Chondrocyte (in vitro differentiated cells): ENCODE results near the gene FBXL14. TPM values are rescaled to one million over a fixed set of nuclear protein-coding genes. Genes with fewer than 3 reads are reported as not detected.
"Not testable (repeated sequence)": the region's sequence is repeated elsewhere in the genome, so short reads cannot be mapped to it uniquely, and the experiment has no call there.

Experiments
- DNase-seq: peaks from one replicate; pipeline ENCODE4 v3.0.0; 2021; ENCODE audit warnings: mixed read lengths, low spot score
- H3K27ac Mint-ChIP-seq: one replicate; pipeline ENCODE4 v1.8.0; 2021; ENCODE audit warnings: mild to moderate bottlenecking, moderate library complexity, mixed read lengths; ENCODE audit not compliant: unreplicated experiment
- H3K27me3 Mint-ChIP-seq: 2 replicates; pipeline ENCODE4 v1.8.0; 2021; ENCODE audit warnings: low read depth, mixed read lengths
- H3K36me3 Mint-ChIP-seq: 2 replicates; pipeline ENCODE4 v1.8.0; 2021; ENCODE audit warnings: low read depth, mixed read lengths
- H3K4me1 Mint-ChIP-seq: 2 replicates; pipeline ENCODE4 v1.8.0; 2021; ENCODE audit warnings: low read depth, mild to moderate bottlenecking, mixed read lengths
- H3K4me3 Mint-ChIP-seq: one replicate; pipeline ENCODE4 v1.8.0; 2021; ENCODE audit warnings: mild to moderate bottlenecking, moderate library complexity, mixed read lengths; ENCODE audit not compliant: unreplicated experiment
- H3K9me3 Mint-ChIP-seq: 2 replicates; pipeline ENCODE4 v1.8.0; 2021; ENCODE audit warnings: low read depth, mixed read lengths
- total RNA-seq: library from RNA; stranded (reverse); gene quantifications from 3 replicates; pipeline ENCODE4 v1.2.1, GENCODE V29; 2021
- TF ChIP-seq, protein P1 (sequence below): fragments of 200-600 bp; sonication (generic); IDR thresholded peaks from 2 replicates; pipeline ENCODE4 v1.5.0; 2021; ENCODE audit warnings: antibody characterized with exemption, mild to moderate bottlenecking, moderate library complexity

The FBXL14 gene
- total RNA-seq, 1 donor from 2014 or later = 6.3 TPM

DNA sequence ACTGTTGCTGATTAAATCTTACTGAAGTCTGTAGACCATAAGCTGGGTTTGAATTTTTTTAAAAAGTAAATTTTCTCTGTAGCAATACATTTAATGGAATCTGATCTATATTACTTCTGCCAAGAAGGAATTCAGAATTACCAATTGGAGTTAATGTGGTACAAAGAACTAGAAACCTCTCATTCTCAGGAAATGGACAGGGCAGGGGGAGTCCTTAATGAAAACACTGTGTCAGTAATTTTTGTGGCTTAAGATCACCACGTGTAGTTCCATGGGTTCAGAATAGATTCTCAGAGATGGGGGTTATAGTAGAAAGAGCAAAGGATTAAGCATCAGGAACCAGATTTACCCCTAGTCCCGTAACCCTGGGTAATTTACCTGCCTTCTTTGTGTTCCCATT lies 30.3 kb downstream of the FBXL14 start:
- no peaks in the 10 kb centered on the region for H3K27me3 Mint-ChIP-seq
- H3K27ac Mint-ChIP-seq = peak overlapping the region; percentile 38
- H3K9me3 Mint-ChIP-seq = no peaks in the 10 kb centered on the region
- DNase-seq = no peak
- peaks cover 75% of the 10 kb centered on the region for H3K4me1 Mint-ChIP-seq
- H3K4me3 Mint-ChIP-seq = no peak overlapping the region
- H3K36me3 Mint-ChIP-seq = no peaks in the 10 kb centered on the region
- TF ChIP-seq, protein P1, sequence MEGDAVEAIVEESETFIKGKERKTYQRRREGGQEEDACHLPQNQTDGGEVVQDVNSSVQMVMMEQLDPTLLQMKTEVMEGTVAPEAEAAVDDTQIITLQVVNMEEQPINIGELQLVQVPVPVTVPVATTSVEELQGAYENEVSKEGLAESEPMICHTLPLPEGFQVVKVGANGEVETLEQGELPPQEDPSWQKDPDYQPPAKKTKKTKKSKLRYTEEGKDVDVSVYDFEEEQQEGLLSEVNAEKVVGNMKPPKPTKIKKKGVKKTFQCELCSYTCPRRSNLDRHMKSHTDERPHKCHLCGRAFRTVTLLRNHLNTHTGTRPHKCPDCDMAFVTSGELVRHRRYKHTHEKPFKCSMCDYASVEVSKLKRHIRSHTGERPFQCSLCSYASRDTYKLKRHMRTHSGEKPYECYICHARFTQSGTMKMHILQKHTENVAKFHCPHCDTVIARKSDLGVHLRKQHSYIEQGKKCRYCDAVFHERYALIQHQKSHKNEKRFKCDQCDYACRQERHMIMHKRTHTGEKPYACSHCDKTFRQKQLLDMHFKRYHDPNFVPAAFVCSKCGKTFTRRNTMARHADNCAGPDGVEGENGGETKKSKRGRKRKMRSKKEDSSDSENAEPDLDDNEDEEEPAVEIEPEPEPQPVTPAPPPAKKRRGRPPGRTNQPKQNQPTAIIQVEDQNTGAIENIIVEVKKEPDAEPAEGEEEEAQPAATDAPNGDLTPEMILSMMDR = no peak

DNA sequence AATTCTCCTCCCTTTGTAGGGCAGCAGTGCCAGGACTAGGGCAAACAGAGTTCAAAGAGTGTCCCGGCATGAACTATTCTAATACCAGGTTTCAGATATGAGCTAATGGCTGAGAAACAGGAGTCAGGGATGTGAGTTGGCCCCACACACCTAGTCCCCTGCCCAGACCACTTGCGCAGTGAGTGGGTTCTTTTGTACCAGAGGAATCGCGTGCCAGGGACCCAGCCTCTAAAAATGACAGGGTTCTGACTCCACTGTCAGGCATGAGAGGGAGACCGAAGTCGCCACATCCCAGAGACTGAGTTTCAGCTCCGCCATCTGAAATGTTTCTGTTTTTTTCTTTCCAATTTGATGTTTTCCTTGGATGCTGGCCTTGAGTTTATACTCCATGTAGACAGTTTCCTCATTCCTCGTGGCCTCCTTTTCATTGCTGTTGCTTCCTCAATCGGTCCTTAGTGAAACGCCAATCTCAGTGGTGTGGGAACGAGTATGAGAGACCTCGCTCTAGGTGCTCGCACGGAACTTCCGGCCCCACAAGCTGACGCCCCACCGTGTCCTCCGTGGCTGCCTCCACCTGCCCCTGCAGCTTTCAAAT lies 31.5 kb downstream of the FBXL14 start:
- H3K4me1 Mint-ChIP-seq = peaks cover 75% of the 10 kb centered on the region
- no peaks in the 10 kb centered on the region for H3K36me3 Mint-ChIP-seq
- no peak for DNase-seq

DNA sequence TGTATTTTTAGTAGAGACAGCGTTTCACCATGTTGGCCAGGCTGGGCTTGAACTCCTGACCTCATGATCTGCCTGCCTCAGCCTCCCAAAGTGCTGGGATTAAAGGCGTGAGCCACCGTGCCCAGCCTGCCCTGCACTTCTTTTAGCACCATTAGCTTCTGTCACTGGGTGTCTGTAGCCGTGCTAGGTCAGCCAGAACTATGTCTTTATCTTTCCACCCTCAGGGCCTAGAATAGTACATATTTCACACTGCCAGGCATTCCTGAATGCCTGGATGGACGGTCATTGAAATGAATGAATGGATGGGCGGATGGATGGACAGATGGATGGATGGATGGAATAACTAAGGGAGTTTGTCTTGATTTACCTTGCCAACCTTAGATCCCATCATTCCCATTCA lies 33.7 kb downstream of the FBXL14 start:
- no peak overlapping the region for H3K4me3 Mint-ChIP-seq

More for the DNA sequence above, 31.5 kb downstream of the FBXL14 start:
- Mint-ChIP-seq H3K9me3 (no peaks in the 10 kb centered on the region), H3K27ac (peak overlapping the region; percentile 98), H3K4me3 (peak overlapping the region; percentile 52), H3K27me3 (no peaks in the 10 kb centered on the region)
- TF ChIP-seq, protein P1 = no peak

DNA sequence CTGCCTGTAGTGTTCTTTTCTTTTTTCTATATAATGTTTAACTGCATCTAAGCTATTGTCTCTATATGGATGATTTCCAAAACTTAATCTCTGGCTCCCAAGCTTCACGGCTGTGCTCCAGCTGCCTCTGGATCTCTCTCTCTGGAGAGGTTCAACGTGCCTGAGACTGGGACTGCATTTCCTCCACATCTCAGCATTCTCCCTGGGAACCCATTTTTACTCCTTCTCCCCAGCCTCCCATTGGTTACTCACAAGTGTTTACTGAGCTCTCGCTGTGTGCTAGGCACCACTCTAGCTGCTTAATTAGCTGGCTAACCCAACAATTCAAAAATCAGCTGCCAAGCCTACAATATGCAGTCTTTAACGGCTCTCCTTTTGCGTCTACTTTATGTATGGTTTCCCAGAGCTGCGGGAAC lies 34.7 kb downstream of the FBXL14 start:
- TF ChIP-seq, protein P1 = no peak
- no peaks in the 10 kb centered on the region for H3K9me3 Mint-ChIP-seq
- H3K4me3 Mint-ChIP-seq = no peak overlapping the region
- peak overlapping the region; percentile 18 for H3K27ac Mint-ChIP-seq
- H3K4me1 Mint-ChIP-seq = peaks cover 55% of the 10 kb centered on the region
- H3K36me3 Mint-ChIP-seq = no peaks in the 10 kb centered on the region
- no peaks in the 10 kb centered on the region for H3K27me3 Mint-ChIP-seq
- DNase-seq = no peak

More for the DNA sequence above, 33.7 kb downstream of the FBXL14 start:
- Mint-ChIP-seq H3K27me3 (no peaks in the 10 kb centered on the region), H3K4me1 (peaks cover 60% of the 10 kb centered on the region), H3K9me3 (no peaks in the 10 kb centered on the region), H3K36me3 (no peaks in the 10 kb centered on the region), H3K27ac (no peak overlapping the region)
- no peak for DNase-seq
- TF ChIP-seq, protein P1 = no peak

DNA sequence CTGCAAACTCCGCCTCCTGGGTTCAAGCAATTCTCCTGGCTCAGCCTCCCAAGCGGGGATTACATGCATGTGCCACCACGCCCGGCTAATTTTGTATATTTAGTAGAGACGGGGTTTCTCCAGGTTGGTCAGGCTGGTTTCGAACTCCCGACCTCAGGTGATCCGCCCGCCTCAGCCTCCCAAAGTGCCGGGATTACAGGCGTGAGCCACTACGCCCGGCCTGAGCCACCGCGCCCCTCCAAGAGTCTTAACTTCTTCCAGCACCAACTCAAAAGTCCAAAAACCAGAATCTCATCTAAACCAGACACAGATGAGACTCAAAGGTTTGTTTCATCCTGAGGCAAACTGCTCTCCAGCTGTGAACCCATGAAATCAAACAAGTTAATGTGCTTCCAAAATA lies 36.3 kb downstream of the FBXL14 start:
- peaks cover 56% of the 10 kb centered on the region for H3K4me1 Mint-ChIP-seq
- not testable (repeated sequence) for H3K9me3 Mint-ChIP-seq, H3K27me3 Mint-ChIP-seq, H3K36me3 Mint-ChIP-seq, H3K4me3 Mint-ChIP-seq, H3K27ac Mint-ChIP-seq, DNase-seq
